OCI-LY7 (cell line): ENCODE results near the gene SND1. TPM values are rescaled to one million over a fixed set of nuclear protein-coding genes. Genes with fewer than 3 reads are reported as not detected.

Experiments used
- BruUV-seq: library from RNA; stranded (reverse); fragments of 400-500 nt; replicated peaks from 2 replicates; lab custom pipeline; 2021; lab: Mats Ljungman, UMichigan
- CTCF ChIA-PET: fragments of 300-600 bp; sonication (Branson Sonifier 250); formaldehyde crosslinking; loops from one replicate; lab custom pipeline; 2022; ENCODE audit warnings: antibody characterized with exemption; ENCODE audit not compliant: unreplicated experiment; lab: Charles Lee
- POLR2A ChIA-PET: fragments of 300-600 bp; sonication (Branson Sonifier 250); formaldehyde crosslinking; loops from one replicate; lab custom pipeline; 2022; ENCODE audit warnings: antibody characterized with exemption; lab: Charles Lee
- DNase-seq: peaks from one replicate; pipeline ENCODE4 v3.0.0-alpha.2; 2015; ENCODE audit warnings: low spot score
- H2AFZ ChIP-seq: fragments of 200-600 bp; sonication (generic), shearing (Covaris generic); 2 replicates; pipeline ENCODE4 v1.6.1; 2014; ENCODE audit warnings: mild to moderate bottlenecking, antibody characterized with exemption, low read length, moderate library complexity
- H3K27ac ChIP-seq: fragments of 200-600 bp; sonication (generic); 2 replicates; pipeline ENCODE4 v1.5.1; 2014; ENCODE audit warnings: mixed run types, low read depth, mild to moderate bottlenecking, moderate library complexity, low read length, inconsistent platforms; ENCODE audit not compliant: poor library complexity, severe bottlenecking
- H3K36me3 ChIP-seq: fragments of 200-600 bp; sonication (generic); 2 replicates; pipeline ENCODE4 v1.6.1; 2014; ENCODE audit warnings: mild to moderate bottlenecking, antibody characterized with exemption, low read length, moderate library complexity, mixed read lengths; ENCODE audit not compliant: insufficient read depth
- H3K4me1 ChIP-seq: fragments of 200-600 bp; sonication (generic); 2 replicates; pipeline ENCODE4 v1.5.1; 2014; ENCODE audit warnings: mild to moderate bottlenecking, low read length; ENCODE audit not compliant: insufficient read depth, poor library complexity, severe bottlenecking
- H3K4me2 ChIP-seq: fragments of 200-600 bp; sonication (generic); 2 replicates; pipeline ENCODE4 v1.6.1; 2014; ENCODE audit warnings: mild to moderate bottlenecking, low read length
- H3K4me3 ChIP-seq: fragments of 200-600 bp; sonication (generic); 2 replicates; pipeline ENCODE4 v1.5.1; 2014; ENCODE audit warnings: mild to moderate bottlenecking, low read depth, low read length; ENCODE audit not compliant: poor library complexity, severe bottlenecking
- H3K79me2 ChIP-seq: fragments of 200-600 bp; sonication (generic); 2 replicates; pipeline ENCODE4 v1.6.1; 2016; ENCODE audit warnings: low read depth, mild to moderate bottlenecking, low read length, moderate library complexity, mixed read lengths; ENCODE audit not compliant: insufficient read depth
- H3K9me2 ChIP-seq: fragments of 200-600 bp; sonication (generic); 2 replicates; pipeline ENCODE4 v1.6.1; 2016; ENCODE audit warnings: mild to moderate bottlenecking, low read length, mixed read lengths; ENCODE audit not compliant: insufficient read depth
- H3K9me3 ChIP-seq: fragments of 200-600 bp; sonication (generic); 2 replicates; pipeline ENCODE4 v1.6.1; 2014; ENCODE audit warnings: mild to moderate bottlenecking, mixed run types, low read length, mixed read lengths
- H4K20me1 ChIP-seq: fragments of 200-600 bp; sonication (generic); 2 replicates; pipeline ENCODE4 v1.6.1; 2014; ENCODE audit warnings: mild to moderate bottlenecking, antibody characterized with exemption, low read length, moderate library complexity, mixed read lengths; ENCODE audit not compliant: insufficient read depth
- EZH2phosphoT487 ChIP-seq: fragments of 200-600 bp; sonication (generic); IDR thresholded peaks from 2 replicates; pipeline ENCODE4 v1.6.1; 2018; ENCODE audit warnings: low read depth, borderline replicate concordance, mild to moderate bottlenecking, mixed run types, antibody characterized with exemption, low read length, moderate library complexity, mixed read lengths
- intact Hi-C: fragments of 100-400 bp; cut with micrococcal nuclease; formaldehyde crosslinking; loops from one replicate; pipeline ENCODE4 v1.10.0; 2022; ENCODE audit not compliant: unreplicated experiment
- total RNA-seq, 2 experiments: library from RNA; depleted of rRNA in 1 of 2; stranded (reverse); fragments of >200 nt in 1 of 2; shearing (Covaris generic) in 1 of 2; gene quantifications; 2 replicates each; pipeline ENCODE4 v1.2.3, GENCODE V29; 2014 to 2022
- TF ChIP-seq, protein P1 (sequence below): fragments of 200-600 bp; sonication (generic); conservative IDR thresholded peaks from 2 replicates; pipeline ENCODE4 v1.5.1; 2014; ENCODE audit warnings: mild to moderate bottlenecking, antibody characterized with exemption, low read length, moderate library complexity, mixed read lengths

Gene SND1
- total RNA-seq, 2 experiments from 2014 or later, result 111 to 221 TPM

DNA sequence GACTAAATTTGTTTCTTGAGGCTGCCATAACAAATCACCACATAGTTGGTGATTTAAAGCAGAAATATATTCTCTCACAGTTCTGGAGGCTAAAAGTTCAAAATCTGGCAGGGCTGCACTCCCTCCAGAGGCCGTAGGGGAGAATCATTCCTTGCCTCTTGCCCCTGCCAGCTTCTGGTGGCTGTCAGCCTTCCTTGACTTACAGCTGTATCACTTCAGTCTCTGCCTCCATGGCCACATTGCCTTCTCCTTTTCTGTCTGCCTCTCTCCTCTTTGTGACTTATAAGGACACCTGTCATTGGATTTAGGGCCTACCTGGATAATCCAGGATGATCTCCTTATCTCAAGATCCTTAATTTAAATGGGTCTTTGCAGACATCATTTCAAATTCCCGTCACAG is 385.1 kb downstream of the SND1 start:
- intact Hi-C loops, result loop anchor here (5.0 kb wide), 2 partner anchors 100 to 330 kb away; no protein-coding TSS in a partner anchor
- no TSS peak for BruUV-seq
- H3K9me2 ChIP-seq, result no peaks in the 10 kb centered on the region
- H3K27ac ChIP-seq, result no peak overlapping the region
- no peaks in the 10 kb centered on the region for H3K79me2 ChIP-seq
- no peak overlapping the region for H2AFZ ChIP-seq
- CTCF ChIA-PET, result interaction anchor here (1.1 kb wide), 1 partner anchor 23 kb away, joined by 3 read pairs; no protein-coding TSS in a partner anchor
- POLR2A ChIA-PET, result interaction anchor here (0.6 to 1.4 kb wide), 2 partner anchors 12 to 1170 kb away, joined by 3 to 4 read pairs; no protein-coding TSS in a partner anchor
- H3K9me3 ChIP-seq, result no peaks in the 10 kb centered on the region
- H3K36me3 ChIP-seq, result no peaks in the 10 kb centered on the region
- no peaks in the 10 kb centered on the region for H3K4me1 ChIP-seq
- peaks cover 21% of the 10 kb centered on the region for H4K20me1 ChIP-seq
- no peak overlapping the region for H3K4me2 ChIP-seq
- no peak for DNase-seq
- no peak for TF ChIP-seq EZH2phosphoT487
- TF ChIP-seq, protein P1, sequence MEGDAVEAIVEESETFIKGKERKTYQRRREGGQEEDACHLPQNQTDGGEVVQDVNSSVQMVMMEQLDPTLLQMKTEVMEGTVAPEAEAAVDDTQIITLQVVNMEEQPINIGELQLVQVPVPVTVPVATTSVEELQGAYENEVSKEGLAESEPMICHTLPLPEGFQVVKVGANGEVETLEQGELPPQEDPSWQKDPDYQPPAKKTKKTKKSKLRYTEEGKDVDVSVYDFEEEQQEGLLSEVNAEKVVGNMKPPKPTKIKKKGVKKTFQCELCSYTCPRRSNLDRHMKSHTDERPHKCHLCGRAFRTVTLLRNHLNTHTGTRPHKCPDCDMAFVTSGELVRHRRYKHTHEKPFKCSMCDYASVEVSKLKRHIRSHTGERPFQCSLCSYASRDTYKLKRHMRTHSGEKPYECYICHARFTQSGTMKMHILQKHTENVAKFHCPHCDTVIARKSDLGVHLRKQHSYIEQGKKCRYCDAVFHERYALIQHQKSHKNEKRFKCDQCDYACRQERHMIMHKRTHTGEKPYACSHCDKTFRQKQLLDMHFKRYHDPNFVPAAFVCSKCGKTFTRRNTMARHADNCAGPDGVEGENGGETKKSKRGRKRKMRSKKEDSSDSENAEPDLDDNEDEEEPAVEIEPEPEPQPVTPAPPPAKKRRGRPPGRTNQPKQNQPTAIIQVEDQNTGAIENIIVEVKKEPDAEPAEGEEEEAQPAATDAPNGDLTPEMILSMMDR, result peak; percentile 37; the same call in 1 of the 2 replicates
- H3K4me3 ChIP-seq, result no peak overlapping the region

DNA sequence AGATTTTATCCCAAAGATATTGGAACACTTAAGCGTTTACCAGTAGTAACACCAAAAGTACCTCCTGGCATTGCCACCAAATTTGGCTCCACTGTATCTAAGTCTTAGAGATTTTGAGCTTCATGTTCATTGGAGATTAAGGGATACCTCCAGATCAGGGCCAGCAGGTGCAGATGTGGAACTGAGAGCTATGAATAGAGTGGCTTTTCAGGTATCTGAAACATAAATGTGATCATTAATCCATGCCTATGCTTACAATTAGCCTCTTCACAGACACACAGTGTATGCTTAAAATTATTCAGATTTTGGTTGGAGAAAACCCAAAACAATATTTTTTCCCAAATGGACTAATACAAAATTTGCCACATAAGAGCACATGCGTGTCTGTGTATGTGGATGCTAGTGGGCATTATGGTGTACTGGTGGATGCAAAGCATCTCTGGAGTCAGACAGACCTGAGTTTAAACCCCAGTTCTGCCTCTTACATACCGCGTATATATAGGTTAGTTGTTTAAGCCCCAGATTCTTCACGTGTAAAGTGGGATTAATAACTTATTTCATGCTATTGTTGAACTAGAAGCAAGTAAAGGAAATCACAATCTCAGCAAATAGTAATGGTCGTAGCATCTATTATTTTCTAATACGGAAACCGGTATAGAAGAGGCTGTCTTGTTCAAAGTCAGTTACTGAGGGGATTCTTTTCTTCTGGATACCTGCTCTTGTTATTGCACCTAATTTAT is 386.1 kb downstream of the SND1 start:
- Histone ChIP-seq H2AFZ (no peak overlapping the region), H3K9me3 (no peaks in the 10 kb centered on the region), H3K4me3 (no peak overlapping the region), H3K27ac (no peak overlapping the region), H3K79me2 (no peaks in the 10 kb centered on the region), H3K9me2 (no peaks in the 10 kb centered on the region), H3K4me2 (no peak overlapping the region), H3K4me1 (no peaks in the 10 kb centered on the region), H4K20me1 (peaks cover 21% of the 10 kb centered on the region), H3K36me3 (no peaks in the 10 kb centered on the region)
- BruUV-seq, result no TSS peak
- TF ChIP-seq, protein P1, result no peak
- no peak for TF ChIP-seq EZH2phosphoT487
- intact Hi-C loops, result loop anchor here (5.0 kb wide), 2 partner anchors 99 to 331 kb away; no protein-coding TSS in a partner anchor
- no peak for DNase-seq
- ChIA-PET CTCF (interaction anchor here (0.6 kb wide), 1 partner anchor 938 kb away, joined by 3 read pairs; no protein-coding TSS in a partner anchor), POLR2A (no interaction called here)
